DMS114 treated with DMSO at 0.1 percent for 48 hours (cell line): ENCODE results near the gene GATAD2B.
"Not testable (repeated sequence)": the region's sequence is repeated elsewhere in the genome, so short reads cannot be mapped to it uniquely, and the experiment has no call there.

ENCODE experiments used
- DNase-seq: peaks from one replicate; lab custom pipeline; 2025; ENCODE audit not compliant: unreplicated experiment; lab: John Stamatoyannopoulos, UW

GATAD2B gene

GRCh38 chr1:153929981-153930948, 7.5 kb upstream of the GATAD2B start:
- DNase-seq, result no peak

GRCh38 chr1:153929426-153929825, 6.7 kb upstream of the GATAD2B start:
- DNase-seq, result no peak

GRCh38 chr1:153928791-153929341, 6.1 kb upstream of the GATAD2B start:
- no peak for DNase-seq

- DNase-seq, result no peak
Observed at GRCh38 chr1:153928245-153928644, 5.5 kb upstream of the GATAD2B start.

GRCh38 chr1:153926405-153926804, 3.6 kb upstream of the GATAD2B start:
- DNase-seq, result no peak

GRCh38 chr1:153922076-153922971, 448 bp downstream of the GATAD2B start:
- DNase-seq, result no peak

- no peak for DNase-seq
Observed at GRCh38 chr1:153921803-153922075, 1.0 kb downstream of the GATAD2B start.

- DNase-seq, result no peak
Observed at GRCh38 chr1:153921080-153921802, 1.5 kb downstream of the GATAD2B start.

- DNase-seq, result no peak
Observed at GRCh38 chr1:153919876-153920852, 2.6 kb downstream of the GATAD2B start.

- no peak for DNase-seq
Observed at GRCh38 chr1:153916297-153916696, 6.5 kb downstream of the GATAD2B start.

GRCh38 chr1:153912349-153912748, 10.4 kb downstream of the GATAD2B start:
- no peak for DNase-seq

GRCh38 chr1:153910560-153910959, 12.2 kb downstream of the GATAD2B start:
- DNase-seq, result not testable (repeated sequence)

GRCh38 chr1:153908071-153908470, 14.7 kb downstream of the GATAD2B start:
- DNase-seq, result no peak

- DNase-seq, result no peak
Observed at GRCh38 chr1:153907134-153907533, 15.6 kb downstream of the GATAD2B start.

GRCh38 chr1:153906396-153906795, 16.4 kb downstream of the GATAD2B start:
- DNase-seq, result no peak

GRCh38 chr1:153905908-153906307, 16.9 kb downstream of the GATAD2B start:
- DNase-seq, result not testable (repeated sequence)

GRCh38 chr1:153903841-153904455, 18.8 kb downstream of the GATAD2B start:
- no peak for DNase-seq

GRCh38 chr1:153899509-153899908, 23.3 kb downstream of the GATAD2B start:
- DNase-seq, result no peak

GRCh38 chr1:153895866-153896265, 26.9 kb downstream of the GATAD2B start:
- not testable (repeated sequence) for DNase-seq
